ENCODE results near the gene GXYLT2. TPM values are rescaled to one million over a fixed set of nuclear protein-coding genes. Genes with fewer than 3 reads are reported as not detected.
"Not testable (repeated sequence)": the region's sequence is repeated elsewhere in the genome, so short reads cannot be mapped to it uniquely, and the experiment has no call there.

The GXYLT2 gene
- total RNA-seq, 3 donors from 2014 or later = 5.6 to 15.4 (median 7.4) TPM

GRCh38 chr3:72916250-72916649 is 28.4 kb downstream of the GXYLT2 start:
- intact Hi-C loops (cut with DNase I; ENCODE audit: low total_unique reads) = no loop called here
- H3K27me3 ChIP-seq = no peaks in the 10 kb centered on the region
- H3K36me3 ChIP-seq = no peaks in the 10 kb centered on the region
- no peaks in the 10 kb centered on the region for H3K9me3 ChIP-seq
- no peak overlapping the region for H3K4me3 ChIP-seq
- no peak for DNase-seq (ENCODE audit: low spot score in 2 of 2)
- TF ChIP-seq CTCF (IDR thresholded peaks at IDR 0.05) (no peak), POLR2AphosphoS5 (IDR thresholded peaks at IDR 0.05) (no peak), POLR2A (IDR thresholded peaks at IDR 0.05) (no peak)
- no peaks in the 10 kb centered on the region for H3K4me1 ChIP-seq
- no peak overlapping the region for H3K27ac ChIP-seq

- TF ChIP-seq POLR2AphosphoS5 (IDR thresholded peaks at IDR 0.05) (no peak), CTCF (IDR thresholded peaks at IDR 0.05) (no peak), POLR2A (IDR thresholded peaks at IDR 0.05) (no peak)
- Histone ChIP-seq H3K4me3 (no peak overlapping the region), H3K27me3 (no peaks in the 10 kb centered on the region), H3K4me1 (no peaks in the 10 kb centered on the region), H3K9me3 (no peaks in the 10 kb centered on the region), H3K36me3 (no peaks in the 10 kb centered on the region), H3K27ac (no peak overlapping the region)
- intact Hi-C loops (cut with DNase I; ENCODE audit: low total_unique reads) = no loop called here
- no peak for DNase-seq (ENCODE audit: low spot score in 2 of 2)
These were observed 31.7 kb downstream of the GXYLT2 start for GRCh38 chr3:72919520-72919919.

- Histone ChIP-seq H3K27ac (no peak overlapping the region), H3K36me3 (no peaks in the 10 kb centered on the region), H3K9me3 (no peaks in the 10 kb centered on the region), H3K4me1 (no peaks in the 10 kb centered on the region), H3K27me3 (no peaks in the 10 kb centered on the region), H3K4me3 (no peak overlapping the region)
- no peak for DNase-seq (ENCODE audit: low spot score in 2 of 2)
- intact Hi-C loops (cut with DNase I; ENCODE audit: low total_unique reads) = no loop called here
- TF ChIP-seq POLR2A (IDR thresholded peaks at IDR 0.05) (no peak), CTCF (IDR thresholded peaks at IDR 0.05) (no peak), POLR2AphosphoS5 (IDR thresholded peaks at IDR 0.05) (no peak)
These were observed 36.2 kb downstream of the GXYLT2 start for GRCh38 chr3:72924055-72924454.

- H3K9me3 ChIP-seq = not testable (repeated sequence)
These were observed 41.2 kb downstream of the GXYLT2 start for GRCh38 chr3:72928781-72929735.

GRCh38 chr3:72930754-72931153 is 42.9 kb downstream of the GXYLT2 start:
- no peak overlapping the region for H3K27ac ChIP-seq
- no peaks in the 10 kb centered on the region for H3K27me3 ChIP-seq
- intact Hi-C loops (cut with DNase I; ENCODE audit: low total_unique reads) = loop anchor here (10.0 kb wide), 1 partner anchor 526 kb away; no protein-coding TSS in a partner anchor

More at GRCh38 chr3:72928781-72929735, 41.2 kb downstream of the GXYLT2 start:
- H3K4me1 ChIP-seq; H3K36me3 ChIP-seq; intact Hi-C loops (cut with DNase I; ENCODE audit: low total_unique reads); DNase-seq (ENCODE audit: low spot score in 2 of 2); H3K27ac ChIP-seq; H3K4me3 ChIP-seq; H3K27me3 ChIP-seq: not testable (repeated sequence)

More at GRCh38 chr3:72930754-72931153, 42.9 kb downstream of the GXYLT2 start:
- Histone ChIP-seq H3K36me3 (no peaks in the 10 kb centered on the region), H3K4me3 (no peak overlapping the region), H3K9me3 (no peaks in the 10 kb centered on the region), H3K4me1 (no peaks in the 10 kb centered on the region)
- DNase-seq (ENCODE audit: low spot score in 2 of 2) = no peak
- TF ChIP-seq POLR2A (IDR thresholded peaks at IDR 0.05) (no peak), CTCF (IDR thresholded peaks at IDR 0.05) (no peak), POLR2AphosphoS5 (IDR thresholded peaks at IDR 0.05) (no peak)
